NCI-H1694 treated with DMSO at 0.1 percent for 48 hours (cell line): Measurements from ENCODE around the gene DNAAF3.

ENCODE experiments used
- DNase-seq: peaks from one replicate; lab custom pipeline; 2025; lab: John Stamatoyannopoulos, UW

The DNAAF3 gene

GRCh38 chr19:55153652-55154264, 12.7 kb downstream of the DNAAF3 start:
- no peak for DNase-seq

- peak; percentile 25 for DNase-seq
Observed at GRCh38 chr19:55152017-55152416, 14.4 kb downstream of the DNAAF3 start.

DNA sequence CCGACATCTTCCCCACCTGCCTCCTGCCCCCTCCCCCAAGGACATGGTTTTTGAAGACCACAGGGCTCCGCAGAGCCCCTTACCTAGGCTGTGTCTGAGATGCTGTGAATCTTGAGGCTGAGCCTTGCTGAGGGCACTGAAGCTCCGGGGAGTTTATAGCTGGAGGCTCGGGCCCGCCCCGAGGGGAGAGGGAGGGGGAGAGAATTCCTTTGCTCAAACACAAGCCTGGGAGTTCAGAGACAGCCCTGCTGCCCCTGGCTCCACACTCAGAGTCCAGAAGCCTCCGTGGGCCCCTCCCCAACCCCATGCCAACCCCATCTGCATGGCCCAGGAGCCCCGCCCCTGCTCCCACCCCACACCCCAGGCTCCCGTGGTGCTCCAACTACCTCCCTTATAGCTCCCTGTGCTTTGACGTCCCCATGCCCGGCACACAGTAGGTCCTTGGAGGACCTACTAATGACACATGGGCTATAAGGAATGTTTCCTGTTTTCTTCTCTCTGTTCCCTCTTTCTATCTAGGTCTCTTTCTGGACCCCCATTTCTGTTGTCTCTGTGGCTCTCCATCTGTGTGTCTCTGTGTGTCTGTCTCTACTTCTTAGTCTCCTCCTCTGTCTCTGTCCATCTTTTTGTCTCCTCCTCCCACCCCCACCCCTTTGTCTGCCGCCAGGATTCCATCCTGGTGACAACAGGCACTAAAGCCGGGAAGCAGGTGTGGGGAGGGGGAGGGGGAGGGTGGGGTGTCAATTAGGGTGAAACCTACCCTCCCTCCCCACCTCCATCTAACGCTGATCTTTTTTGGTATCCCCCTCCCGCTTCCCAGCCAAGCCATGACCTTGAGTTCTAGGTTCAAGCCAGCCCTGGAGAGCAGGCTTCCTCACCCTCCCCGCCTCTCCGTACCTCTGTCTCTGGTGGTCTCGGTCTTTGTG, 17.1 kb downstream of the DNAAF3 start, which contains the start of gene TNNT1:
TNNT1 (minus strand) TSS at position 129 of the 926 bp plus-strand sequence. CDS start 2,049 bp downstream, outside the sequence.
- no peak for DNase-seq

DNA sequence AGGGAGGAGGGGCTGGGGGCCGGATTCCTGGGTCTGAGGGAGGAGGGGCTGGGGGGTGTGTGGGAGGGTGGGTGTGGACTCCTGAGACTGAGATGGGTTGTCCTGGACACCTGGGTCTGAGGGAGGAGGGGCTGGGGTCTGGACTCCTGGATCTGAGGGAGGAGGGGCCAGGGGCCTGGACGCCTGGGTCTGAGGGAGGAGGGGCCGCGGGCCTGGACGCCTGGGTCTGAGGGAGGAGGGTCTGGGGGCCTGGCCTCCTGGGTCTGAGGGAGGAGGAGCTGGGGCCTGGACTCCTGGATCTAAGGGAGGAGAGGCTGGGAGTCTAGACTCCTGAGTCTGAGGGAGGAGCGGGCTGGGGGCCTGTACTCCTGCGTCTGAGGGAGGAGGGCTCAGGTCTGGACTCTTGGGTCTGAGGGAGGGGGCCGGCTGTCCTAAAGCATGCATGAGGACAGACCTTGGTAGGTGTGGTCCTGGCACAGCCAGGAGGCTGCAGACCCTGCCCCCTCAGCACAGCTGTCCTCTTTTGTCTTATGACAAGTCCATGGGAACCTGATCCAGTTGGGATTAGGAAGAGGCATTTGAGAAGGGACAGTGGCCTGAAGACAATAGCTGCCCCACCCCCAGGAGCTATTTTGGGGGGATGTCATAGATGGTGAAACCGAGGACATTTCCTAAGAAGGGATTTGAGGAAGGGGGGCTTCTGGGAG, 18.7 kb downstream of the DNAAF3 start:
- no peak for DNase-seq

DNA sequence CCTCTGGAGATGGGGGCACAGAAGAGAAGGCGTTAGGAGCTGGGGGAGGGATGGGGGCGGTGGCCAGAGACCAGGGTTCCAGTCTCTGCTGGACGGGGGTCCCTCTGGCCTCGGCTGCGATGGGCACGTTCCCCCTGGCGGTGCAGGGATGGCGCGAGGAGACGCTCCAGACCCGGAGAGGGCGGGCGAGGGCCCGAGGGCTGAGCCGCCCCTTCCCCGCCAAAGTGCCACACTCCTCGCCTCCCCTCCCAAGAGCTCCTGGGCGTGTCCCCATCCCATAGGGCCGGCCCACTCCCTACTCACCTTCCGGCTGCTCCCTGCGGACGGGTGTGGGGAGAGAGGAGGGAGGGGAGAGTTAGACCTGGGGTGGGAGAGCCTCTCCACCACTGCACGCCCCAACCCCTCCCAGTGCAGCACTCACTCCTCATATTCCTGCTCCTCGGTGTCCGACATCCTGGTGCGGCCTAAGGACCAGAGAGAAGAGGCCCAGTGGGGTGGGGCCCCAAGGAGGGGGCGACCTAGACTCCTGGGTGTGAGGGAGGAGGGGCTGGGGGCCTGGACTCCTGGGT, 19.6 kb downstream of the DNAAF3 start:
- peak; percentile 32 for DNase-seq

DNA sequence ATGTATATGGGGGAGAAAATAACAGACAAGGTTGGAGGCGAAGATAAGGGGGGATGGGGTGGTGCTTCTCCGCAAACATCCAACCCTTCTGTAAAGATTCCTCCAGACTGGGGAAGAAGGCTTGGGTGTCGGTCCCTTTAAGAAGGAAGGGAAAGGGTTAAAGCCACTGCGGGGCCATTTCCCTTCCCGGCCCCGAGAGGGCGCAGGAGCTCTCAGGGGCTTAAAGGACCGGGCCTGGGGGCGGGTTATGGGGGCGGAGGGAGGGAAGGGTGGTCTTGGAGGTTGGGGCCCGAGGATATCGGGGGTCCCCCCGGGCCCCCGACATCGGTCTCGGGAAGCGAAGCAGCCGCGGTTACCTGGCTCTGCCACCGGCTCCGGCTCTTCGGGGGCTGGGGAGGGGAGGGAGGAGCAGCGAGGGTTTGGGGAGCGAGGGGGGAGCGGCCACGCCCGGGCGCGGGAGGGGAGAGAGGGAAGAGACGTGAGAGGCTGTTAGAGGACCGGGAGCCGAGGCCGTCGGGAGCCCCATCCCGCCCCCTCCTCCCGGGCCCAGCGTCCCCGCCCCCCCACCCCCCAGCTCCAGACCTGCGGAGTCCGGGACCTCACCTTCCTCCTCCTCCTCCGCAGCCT, 20.2 kb downstream of the DNAAF3 start:
- DNase-seq = peak; percentile 63

- DNase-seq = no peak
Observed at GRCh38 chr19:55145232-55145631, 21.2 kb downstream of the DNAAF3 start.

GRCh38 chr19:55141696-55142095, 24.7 kb downstream of the DNAAF3 start:
- no peak for DNase-seq

DNA sequence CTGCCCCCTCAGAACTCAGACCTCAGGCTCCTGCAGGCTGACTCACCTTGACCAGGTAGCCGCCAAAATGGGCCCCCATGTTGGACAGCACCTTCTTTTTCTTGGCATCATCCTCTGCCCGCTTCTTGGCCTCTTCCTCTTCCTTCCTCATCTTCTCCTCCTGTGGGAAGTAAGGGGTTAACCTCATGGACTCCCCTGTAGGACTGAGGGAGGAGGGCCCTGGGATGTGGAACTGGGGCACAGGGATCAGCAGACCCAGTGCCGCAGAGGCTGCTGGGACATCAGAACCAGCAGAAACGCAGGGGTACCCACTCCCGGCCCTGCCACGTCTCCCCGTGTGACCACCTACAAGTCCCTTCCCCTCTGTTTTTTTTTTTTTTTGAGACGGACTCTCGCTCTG, 28.5 kb downstream of the DNAAF3 start:
- DNase-seq = no peak

DNA sequence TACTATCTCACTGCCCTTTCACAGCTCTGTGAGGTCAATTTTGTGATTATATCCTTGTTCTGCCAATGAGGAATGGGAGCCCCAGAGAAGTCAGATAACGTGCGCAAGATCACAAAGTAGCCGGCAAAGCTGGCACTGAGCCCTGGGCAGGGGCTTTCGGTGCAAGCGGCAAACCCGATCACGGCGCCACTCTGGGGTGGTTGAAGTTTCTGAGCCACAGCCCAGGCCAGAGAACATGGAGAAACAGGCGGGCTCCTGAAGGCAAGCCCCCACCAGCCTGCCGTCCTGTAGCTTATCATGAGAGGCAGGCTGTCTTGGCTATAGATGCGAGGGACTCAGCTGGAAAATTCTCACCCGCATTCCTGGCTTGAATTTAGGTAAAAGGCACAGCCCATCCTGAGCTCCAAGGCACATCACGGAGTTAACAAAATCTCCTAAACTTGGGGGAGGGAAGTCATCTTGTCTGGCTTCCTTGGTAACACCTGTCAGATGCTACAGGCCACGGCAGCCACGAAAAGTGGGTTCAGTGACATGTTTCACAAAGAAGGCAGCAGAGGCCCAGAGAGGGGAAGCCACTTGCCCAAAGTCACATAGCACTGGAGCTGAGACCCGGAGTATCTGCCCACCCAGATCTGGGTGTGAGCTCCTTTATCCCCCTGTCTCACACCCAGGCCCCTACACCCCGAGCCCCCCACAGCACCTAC, 29.9 kb downstream of the DNAAF3 start:
- DNase-seq = no peak

DNA sequence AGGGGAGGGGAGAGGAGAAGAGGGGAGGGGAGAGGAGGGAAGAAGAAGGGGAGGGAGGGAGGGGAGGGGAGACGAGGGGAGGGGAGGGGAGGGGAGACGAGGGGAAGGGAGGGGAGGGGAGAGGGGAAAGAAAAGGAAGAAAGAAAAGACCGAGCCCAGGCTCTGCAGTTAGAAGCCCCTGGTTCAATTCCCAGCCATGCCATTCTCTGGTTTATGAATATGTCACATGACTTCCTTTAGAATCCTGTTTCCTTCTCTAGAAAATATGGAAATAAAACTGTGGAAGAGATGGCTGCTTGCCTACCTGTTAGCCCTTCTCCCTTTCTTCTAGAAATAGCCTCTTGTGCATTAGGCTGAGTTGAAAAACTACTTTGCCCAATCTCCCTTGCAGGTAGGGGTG, 31.7 kb downstream of the DNAAF3 start:
- no peak for DNase-seq

GRCh38 chr19:55133639-55134444, 32.6 kb downstream of the DNAAF3 start:
- DNase-seq = no peak

GRCh38 chr19:55132453-55133129, 33.8 kb downstream of the DNAAF3 start:
- no peak for DNase-seq

DNA sequence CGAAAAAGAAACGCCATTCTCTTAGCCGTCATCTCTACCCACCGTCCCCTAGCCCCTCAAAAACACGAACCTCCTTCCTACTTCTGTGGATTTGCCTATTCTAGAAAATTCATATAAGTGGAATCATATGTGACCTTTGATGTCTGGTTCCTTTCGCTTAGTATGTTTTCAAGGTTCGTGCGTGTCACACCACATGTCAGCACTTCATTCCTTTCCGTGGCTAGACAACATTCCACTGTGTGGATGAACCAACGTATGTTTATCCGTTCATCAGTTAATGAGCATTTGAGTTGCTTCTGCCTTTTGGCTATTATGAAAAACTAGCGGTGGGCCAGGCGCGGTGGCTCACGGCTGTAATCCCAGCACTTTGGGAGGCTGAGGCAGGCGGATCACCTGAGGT, 35.0 kb downstream of the DNAAF3 start:
- no peak for DNase-seq

DNA sequence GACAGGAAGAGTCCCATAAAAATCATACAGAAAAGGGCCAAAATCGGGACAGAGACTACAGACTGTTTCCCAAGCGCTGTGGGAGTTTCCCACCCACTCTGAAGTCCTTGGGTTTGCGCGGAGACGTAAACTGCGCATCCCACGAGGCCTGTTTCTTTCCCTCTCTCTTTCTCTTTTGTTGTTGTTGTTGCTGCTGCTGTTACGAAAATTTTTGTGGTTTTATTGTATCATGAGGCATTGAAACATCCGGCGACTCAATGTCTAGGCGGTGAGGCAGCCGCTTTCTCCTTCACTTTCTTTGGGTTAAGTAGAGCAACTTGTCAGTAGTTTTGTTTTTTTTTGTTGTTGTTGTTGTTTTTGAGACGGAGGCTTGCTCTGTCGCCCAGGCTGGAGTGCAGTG, 47.4 kb downstream of the DNAAF3 start:
- DNase-seq = no peak

DNA sequence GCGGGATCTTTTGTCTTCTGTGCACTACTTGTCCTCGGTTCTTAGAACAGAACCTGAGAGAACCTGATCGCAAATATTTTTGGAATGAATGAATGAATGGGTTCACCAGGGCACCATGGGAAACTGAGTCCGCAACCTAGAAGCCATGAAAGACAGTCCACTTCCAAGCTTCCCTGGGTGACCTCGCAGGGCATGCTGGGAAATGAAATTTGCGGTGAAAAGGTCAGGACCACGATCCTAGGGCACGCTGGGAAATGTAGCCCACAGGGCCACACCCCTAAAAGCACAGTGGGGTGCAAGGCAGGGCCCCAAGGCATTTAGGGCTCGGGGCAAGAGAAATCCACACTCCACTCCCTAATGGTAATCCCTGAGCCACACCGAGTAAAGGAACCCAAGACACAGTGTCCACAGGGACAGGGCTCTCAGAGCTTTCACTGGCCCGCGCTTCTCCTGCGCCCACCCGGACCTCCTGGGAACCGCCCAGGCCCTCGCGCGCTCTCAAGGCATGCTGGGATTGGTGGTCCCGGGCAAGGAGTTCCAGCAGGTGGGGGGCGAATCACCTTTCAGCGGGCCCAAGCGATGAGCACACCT, 47.9 kb downstream of the DNAAF3 start:
- no peak for DNase-seq

GRCh38 chr19:55117663-55118391, 48.6 kb downstream of the DNAAF3 start:
- DNase-seq = peak; percentile 96

GRCh38 chr19:55116859-55117662, 49.4 kb downstream of the DNAAF3 start, which contains the start of gene PPP1R12C:
Gene PPP1R12C (minus strand): TSS chr19:55117637. CDS start chr19:55117543, 94 bp downstream.
- DNase-seq = no peak
